HG03432 (cell line): ENCODE measurements around the gene ANO9.
"Not testable (repeated sequence)": the region's sequence is repeated elsewhere in the genome, so short reads cannot be mapped to it uniquely, and the experiment has no call there.

Experiments
- ATAC-seq: cut with Tn5 transposase; IDR thresholded peaks from one replicate; pipeline ENCODE4 v1.9.1; 2021; ENCODE audit warnings: mild to moderate bottlenecking, moderate library complexity; ENCODE audit not compliant: unreplicated experiment

ANO9 gene

DNA sequence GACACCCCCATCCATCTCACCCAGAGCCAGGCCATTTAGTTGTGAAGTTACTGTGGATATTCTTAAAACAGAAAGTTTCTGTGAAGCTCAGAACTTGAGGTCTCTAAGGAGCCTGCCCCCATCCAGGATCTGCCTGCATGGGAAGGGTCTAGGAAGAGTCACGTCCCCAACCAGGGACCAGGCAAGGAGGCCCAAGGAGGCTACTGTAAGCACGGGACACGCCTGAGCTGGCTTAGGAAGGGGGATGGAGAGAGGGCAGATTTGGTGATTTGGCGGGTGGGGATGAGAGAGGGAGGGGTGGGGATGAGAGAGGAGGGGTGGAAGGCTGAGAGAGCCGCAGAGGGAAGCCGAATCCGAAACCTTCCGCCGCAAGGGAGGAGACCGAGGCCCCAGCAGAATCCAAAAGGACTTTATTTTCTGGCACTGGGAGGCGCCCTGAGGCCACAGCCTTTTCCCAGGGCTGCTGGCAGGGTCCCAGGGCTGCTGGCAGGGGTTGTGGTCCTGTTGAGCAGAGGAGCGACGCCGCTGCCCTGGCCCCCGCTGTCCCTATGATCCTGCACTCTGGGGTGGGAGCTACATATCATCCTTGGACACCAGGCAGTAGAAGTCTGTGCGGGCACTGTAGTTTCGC is 36.4 kb downstream of the ANO9 start:
- ATAC-seq: no peak

DNA sequence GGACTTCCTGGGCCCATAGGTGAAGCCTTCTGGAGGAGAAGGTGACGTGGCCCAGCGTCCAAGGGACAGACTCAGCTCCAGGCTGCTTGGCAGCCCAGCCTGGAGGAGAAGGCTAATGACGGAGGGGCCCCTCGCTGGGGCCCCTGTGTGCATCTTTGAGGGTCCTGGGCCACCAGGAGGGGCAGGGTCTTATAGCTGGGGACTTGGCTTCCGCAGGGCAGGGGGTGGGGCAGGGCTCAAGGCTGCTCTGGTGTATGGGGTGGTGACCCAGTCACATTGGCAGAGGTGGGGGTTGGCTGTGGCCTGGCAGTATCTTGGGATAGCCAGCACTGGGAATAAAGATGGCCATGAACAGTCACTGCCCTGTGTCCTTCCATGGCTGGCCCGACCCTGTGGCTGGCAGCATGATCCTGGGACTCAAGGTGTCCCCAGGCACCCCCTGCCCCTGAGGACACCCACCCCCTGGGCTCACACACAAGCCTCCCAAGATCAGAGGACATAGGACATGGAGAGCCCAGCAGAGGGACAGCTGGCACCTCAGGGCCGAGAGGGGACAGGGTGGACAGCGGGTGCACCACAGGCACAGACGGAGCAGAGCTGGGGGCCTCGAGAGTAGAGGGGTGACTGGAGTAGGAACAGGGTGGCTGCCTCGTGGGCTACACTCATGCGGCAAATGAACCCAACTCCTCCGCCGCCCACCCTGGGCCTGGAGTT is 37.1 kb downstream of the ANO9 start:
- no peak for ATAC-seq

DNA sequence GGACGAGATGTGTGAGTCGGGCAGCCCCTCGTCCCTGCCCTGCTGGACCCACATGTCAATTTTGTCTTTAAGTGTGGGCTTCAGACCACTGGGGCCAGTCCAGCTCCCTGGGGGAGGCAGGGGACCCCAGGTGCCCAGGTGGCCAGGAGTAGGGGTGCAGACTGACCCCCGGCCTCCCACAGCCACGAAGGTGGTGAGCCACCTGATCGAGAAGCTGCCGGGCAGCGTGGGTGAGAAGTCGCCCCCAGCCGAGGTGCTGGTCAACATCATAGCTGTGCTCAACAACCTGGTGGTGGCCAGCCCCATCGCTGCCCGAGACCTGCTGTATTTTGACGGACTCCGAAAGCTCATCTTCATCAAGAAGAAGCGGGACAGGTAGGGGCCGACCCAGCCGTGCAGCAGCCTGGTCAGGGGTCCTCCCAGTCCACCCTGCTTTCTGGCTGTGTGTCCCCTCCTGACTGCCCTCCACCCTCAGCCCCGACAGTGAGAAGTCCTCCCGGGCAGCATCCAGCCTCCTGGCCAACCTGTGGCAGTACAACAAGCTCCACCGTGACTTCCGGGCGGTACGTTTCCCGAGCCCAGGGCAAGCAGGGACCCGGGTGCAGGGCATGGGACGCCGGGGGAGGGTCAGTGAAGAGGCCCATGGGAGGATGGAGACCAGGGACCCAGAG is 37.9 kb downstream of the ANO9 start:
- no peak for ATAC-seq

DNA sequence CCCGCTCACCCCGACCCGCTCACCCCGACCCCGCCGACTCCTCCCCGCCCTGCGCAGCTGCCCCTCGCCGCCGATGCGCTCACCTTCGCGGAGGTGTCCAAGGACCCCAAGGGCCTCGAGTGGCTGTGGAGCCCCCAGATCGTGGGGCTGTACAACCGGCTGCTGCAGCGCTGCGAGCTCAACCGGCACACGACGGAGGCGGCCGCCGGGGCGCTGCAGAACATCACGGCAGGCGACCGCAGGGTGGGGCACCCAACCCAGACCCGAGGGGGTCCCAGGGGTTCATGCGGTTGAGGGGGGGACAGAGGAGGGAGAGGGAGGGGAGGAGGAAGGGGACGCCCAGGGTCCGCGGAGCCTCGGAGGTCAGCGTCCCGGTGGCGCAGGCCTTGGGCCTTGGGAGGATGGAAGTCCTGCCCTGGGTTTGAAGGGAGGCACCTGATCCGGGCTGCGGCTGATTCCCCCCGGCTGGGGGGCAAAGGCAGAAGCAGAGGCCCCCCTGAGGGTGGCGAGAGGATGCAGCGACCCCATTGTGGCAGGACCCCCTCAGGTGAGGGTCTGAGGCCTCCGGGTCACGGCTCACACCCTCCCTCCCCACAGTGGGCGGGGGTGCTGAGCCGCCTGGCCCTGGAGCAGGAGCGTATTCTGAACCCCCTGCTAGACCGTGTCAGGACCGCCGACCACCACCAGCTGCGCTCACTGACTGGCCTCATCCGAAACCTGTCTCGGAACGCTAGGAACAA is 38.6 kb downstream of the ANO9 start:
- ATAC-seq: no peak

DNA sequence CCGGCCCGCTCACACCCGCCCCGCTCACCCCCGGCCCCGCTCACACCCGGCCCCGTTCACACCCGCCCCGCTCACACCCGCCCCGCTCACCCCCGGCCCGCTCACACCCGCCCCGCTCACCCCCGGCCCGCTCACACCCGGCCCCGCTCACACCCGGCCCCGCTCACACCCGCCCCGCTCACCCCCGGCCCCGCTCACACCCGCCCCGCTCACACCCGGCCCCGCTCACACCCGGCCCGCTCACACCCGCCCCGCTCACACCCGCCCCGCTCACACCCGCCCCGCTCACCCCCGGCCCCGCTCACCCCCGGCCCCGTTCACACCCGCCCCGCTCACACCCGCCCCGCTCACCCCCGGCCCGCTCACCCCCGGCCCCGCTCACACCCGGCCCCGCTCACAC is 40.6 kb downstream of the ANO9 start:
- ATAC-seq: not testable (repeated sequence)

DNA sequence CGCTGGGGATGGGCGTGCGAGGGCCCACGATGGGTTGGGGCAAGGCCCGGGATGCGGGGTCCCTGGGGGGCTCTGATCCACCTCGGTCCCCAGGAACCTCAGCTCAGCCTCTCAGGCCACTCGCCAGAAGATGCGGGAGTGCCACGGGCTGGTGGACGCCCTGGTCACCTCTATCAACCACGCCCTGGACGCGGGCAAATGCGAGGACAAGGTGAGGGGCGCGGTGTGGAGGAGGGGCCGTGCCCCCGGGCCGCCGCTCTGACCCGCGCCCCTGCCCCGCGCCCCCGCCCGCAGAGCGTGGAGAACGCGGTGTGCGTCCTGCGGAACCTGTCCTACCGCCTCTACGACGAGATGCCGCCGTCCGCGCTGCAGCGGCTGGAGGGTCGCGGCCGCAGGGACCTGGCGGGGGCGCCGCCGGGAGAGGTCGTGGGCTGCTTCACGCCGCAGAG is 41.5 kb downstream of the ANO9 start:
- ATAC-seq: no peak

DNA sequence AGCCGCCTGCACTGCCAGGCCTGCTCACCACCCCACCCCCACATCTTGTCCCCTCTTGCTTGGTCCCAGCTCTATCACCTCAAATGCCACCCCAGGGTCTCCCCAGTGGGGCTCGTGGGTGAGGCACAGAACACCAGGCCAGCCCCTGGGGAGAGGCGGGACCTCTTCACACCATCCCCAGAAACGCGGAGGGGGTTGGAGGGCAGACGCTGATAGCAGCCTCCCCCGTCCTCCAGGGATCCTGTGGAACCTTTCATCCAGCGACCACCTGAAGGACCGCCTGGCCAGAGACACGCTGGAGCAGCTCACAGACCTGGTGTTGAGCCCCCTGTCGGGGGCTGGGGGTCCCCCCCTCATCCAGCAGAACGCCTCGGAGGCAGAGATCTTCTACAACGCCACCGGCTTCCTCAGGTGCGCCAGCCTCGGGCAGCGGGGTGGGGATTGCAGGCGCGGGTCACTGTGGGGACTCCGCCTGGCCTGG is 42.0 kb downstream of the ANO9 start:
- ATAC-seq: no peak

DNA sequence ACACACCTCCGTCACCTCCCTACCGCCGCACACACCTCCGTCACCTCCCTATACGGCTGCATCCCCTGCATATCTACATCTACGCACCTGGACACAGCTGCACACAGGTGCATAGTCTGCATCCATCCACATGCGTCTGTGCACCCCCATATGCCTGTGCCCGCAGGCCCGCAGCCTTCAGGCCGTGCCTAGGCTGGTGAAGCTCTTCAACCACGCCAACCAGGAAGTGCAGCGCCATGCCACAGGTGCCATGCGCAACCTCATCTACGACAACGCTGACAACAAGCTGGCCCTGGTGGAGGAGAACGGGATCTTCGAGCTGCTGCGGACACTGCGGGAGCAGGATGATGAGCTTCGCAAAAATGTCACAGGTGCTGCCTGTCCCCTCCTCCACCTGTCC is 43.0 kb downstream of the ANO9 start:
- no peak for ATAC-seq

DNA sequence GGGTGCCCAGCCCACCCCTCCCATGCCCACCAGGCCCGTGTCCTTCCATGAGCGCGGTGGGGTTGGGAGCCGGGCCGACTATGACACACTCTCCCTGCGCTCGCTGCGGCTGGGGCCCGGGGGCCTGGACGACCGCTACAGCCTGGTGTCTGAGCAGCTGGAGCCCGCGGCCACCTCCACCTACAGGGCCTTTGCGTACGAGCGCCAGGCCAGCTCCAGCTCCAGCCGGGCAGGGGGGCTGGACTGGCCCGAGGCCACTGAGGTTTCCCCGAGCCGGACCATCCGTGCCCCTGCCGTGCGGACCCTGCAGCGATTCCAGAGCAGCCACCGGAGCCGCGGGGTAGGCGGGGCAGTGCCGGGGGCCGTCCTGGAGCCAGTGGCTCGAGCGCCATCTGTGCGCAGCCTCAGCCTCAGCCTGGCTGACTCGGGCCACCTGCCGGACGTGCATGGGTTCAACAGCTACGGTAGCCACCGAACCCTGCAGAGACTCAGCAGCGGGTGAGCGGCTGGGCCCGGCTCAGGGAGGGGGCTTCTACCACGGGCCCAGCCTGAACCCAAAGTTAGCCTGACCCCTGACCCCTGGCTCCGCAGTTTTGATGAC is 44.8 kb downstream of the ANO9 start:
- no peak for ATAC-seq

DNA sequence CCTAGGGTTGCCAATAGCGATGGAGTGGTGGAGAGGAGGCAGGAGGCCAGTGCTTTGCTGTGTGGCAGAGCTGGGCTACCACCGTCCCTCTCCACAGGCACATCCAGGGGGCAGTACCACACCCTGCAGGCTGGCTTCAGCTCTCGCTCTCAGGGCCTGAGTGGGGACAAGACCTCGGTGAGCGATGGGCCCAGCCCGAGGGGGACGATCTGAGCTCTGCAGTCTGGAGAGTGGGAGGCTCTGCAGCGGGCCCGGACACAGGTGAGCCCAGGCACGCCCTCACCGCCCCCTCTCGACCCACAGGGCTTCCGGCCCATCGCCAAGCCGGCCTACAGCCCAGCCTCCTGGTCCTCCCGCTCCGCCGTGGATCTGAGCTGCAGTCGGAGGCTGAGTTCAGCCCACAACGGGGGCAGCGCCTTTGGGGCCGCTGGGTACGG is 45.3 kb downstream of the ANO9 start:
- ATAC-seq: no peak

DNA sequence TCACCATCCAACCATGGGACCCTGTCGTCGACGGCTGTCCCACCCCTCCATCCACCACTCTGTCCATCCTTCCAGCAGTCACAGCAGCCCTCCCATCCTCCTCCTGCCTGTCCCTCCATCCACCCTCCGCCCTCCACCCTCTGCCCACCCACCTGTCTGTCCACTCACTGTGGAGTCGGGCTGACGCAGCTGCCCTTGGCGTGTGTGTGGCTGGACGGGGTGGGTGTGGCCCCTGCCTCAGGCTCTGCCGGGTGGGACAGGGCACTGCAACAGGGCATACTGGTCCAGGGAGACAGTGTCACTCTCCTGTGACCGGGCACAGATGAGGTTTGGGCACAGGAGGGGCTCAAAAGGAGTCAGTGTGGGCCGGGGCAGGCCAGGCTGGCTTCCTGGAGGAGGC is 45.9 kb downstream of the ANO9 start:
- ATAC-seq: no peak

DNA sequence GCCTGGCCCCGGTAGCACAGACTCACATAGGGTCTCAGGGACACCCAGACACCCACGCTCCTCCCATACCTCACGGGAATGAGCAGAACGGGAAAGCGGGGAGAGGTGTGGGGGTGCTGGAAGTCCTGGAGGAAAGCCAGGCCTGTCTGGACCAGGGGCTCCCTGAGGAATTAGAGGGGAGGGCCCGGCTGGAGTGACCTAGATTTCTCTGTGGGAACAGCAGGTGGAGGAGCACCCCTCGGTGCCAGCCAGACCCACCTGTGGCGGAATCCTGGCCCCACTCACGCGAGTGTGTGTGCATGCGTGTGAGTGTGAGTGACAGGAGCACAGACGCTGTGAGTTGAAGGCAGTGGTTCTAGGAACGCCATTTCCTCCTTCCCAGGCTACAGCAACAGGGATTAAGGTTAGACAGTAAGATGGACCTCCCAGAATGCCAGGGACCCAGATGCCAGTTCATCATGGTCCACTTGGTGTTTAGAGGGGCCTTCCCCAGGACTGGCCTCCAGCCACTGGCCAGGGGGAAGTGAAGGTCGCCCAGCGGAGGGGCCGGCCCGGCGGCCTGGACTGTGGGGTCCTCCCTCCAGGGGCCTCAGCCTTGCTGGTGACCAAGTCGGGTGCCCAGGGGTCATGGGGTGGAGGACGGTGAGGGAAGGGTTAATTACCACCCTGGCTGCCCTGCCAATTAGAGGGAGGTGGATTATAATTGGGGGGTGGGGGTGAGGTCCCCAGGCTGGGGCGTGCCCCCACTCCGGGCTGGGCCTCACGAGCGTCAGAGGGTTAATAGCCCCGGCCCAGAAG is 46.8 kb downstream of the ANO9 start:
- ATAC-seq: no peak

DNA sequence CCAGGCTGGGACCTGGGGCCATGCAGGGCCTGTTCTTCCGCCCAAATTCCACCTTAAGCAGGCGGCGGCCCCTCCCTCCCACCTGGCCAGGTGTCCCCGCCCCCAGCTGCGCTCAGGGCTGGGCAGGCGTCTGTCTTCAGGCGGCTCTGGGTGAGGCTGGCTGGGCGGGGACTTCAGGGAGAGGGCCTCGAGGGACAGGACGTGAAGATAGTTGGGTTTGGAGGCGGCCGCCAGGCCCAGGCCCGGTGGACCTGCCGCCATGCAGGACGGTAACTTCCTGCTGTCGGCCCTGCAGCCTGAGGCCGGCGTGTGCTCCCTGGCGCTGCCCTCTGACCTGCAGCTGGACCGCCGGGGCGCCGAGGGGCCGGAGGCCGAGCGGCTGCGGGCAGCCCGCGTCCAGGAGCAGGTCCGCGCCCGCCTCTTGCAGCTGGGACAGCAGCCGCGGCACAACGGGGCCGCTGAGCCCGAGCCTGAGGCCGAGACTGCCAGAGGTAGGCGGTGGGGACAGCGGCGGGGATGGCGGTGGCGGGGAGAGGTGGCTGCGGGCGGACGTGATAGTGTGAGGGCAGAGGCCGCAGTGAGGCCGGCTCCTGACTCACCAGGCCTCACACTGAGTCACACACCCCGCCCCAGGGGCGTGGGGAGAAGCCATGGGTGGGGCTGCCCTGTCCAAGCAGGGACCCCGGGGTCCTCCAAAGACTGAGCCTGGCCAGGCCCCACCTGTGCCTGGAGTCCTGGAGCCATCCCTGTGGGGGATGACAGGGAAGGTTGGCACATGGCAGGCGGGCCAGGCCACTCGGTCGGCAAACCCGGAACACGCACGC is 47.6 kb downstream of the ANO9 start, which contains the start of gene PKP3:
Gene PKP3, plus strand, starts transcription at position 176 of the 824 bp plus-strand sequence. Its CDS starts 84 bp downstream, at position 260.
- ATAC-seq: no peak

DNA sequence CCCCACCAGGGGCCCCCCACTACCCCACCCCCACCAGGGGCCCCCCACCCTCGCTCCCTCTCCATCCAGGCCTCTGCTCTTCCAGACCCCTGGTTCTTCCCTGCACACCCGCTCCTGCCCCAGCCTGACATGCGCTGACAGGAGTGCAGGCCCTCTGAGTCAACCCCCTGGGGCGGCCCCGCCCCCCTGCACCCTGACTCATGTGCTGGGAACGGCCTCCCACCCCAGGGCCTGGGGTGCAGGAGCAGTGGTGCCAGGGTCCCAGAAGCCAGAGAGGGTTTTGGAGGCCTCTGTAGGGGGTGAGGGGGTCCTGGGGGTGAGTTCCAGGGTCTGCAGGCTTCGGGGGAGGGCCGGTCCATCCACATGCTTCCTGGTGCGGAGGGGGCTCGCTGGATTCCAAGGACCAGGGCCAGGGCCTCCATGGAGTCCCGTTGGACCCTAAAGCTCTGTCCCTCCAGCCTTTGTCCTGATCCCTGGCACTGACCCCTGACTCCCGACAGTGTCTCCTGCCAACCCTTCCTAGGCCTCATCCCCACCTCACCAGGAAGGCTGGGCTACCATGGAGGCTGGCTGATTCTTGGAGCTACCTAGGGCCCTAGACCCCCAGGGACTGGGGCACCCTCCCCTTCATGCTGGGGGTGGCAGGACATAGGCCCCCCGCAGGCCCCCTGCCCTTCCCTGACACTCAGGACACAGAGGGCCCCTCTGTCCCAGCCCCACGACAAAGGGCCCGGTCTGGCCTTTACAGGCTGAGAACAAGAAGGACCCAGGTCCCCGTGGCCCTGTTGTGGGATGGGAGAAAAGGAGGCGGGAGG is 48.4 kb downstream of the ANO9 start:
- ATAC-seq: no peak

DNA sequence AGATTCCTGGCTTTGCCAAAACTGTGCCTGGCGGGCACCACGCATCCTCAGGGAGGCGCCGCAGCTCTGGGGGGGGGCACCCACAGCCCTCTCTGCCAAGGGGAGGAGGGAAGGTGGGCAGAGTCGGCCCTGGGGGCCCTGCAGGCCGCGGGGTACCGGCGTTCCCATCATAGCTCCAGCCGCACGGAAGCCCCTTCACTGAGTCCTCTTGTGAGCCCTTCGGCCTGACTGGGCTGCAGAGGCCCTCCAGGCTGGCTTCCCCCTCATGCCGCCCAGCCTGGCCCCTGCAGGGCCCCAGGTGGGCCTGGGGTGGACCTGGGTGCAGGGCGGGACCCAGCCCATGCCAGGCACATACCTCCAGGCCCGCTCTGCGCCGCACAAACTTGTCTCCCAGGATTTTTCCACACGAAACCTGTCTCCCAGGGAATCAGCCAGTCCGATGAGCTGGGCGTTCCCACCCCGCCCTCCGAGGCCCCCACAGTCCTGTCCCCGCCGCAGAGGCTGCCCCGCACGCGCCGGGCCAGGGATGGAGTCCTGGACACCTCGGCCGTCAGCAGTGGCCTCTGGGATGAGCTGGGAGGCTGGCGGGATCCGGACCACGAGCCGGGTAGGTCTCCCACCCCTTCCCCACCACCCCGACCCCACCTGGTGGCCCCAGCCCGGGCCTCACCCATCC is 49.6 kb downstream of the ANO9 start:
- no peak for ATAC-seq

DNA sequence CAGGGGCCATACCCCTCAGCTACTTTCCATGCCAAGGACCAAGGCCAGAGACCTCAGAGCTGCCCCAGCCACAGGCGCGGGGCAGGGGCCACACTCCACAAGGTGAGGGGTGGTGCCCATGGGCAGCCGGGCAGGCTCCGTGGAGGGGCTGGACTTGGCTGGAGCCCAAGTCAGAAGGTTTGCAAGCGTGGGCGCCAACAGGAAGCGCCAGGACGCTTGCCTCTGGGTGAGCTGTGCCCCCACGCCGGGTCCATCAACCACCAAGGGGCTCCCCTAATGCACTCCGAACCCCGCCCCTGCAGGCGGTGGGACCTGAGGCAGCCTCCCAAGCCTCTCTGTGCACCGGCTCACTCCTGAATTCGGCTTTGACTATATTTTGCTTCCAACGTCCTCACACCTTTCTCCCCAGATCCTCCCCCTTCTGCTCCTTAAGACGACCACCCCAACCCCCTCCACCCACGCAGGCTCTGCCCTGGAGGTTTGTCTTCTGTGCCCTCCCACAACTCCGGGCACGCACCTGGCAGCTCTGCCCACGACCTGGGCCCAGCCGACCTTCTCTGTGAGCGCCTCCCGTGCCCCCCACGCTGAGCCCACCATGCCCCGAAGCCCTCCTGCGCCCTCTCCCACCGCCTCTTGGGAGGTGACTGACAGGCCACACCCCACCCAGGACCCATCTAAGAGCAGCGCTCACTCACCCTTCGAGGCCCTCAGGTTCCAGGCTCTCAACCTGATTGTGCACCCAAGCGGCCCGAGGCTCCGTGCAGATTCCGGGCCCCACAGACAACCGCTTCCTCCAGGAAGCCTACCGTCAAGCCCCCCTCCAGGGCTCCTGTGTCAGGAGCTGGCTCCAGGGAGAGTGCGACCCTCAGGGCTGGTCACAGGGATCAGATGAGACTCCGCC is 50.4 kb downstream of the ANO9 start:
- no peak for ATAC-seq

DNA sequence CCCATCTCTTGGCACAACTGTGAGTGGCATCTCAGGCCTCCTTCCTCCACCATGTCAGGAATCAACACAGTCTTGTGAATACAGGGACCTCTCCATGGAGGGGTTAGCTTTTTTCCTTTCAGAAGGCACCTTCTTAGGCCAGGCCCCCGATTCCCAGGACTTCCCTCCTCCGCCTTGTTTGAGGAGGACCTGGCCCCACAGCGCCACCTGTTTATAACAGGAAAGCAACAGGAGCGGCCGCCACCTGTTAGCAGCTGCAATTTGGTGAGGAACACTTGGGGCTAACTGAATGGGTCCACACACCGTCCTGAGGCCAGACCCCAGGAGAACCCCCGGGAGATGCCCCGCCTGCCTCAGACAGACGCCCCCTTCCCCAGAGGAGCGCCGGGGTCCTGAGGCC is 51.6 kb downstream of the ANO9 start:
- ATAC-seq: no peak
